Inferior parietal cortex (tissue), 1 donor: Measurements from ENCODE around the gene CRIM1.

Source experiments
- DNase-seq: peaks from one replicate; pipeline ENCODE4 v3.0.0-alpha.2; 2016; ENCODE audit errors: extremely low spot score

Gene CRIM1

DNA sequence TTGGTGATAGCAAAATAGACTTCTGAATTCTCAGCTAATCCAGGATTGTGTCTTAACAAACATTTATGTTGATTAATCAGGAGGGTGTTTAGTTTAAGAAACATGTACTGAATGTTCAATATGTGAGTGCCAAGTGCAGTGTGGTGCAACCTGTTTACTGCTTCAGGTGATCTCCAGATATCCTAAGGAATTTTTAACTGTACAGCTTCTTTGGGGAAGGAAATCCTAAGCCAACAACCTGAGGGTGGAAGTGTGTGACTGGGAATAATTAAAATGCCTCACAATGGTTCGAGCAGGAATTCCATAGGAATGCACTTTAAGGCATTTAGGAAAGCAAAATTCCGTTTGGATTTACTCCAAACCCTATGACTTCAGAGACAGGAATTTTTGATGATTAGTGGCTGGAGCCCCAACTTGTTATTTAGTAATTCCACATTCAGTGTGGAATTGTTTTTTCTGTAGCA, 16.4 kb downstream of the CRIM1 start:
- no peak for DNase-seq

- no peak for DNase-seq
Measured at GRCh38 chr2:36373149-36373926, 17.8 kb downstream of the CRIM1 start.

DNA sequence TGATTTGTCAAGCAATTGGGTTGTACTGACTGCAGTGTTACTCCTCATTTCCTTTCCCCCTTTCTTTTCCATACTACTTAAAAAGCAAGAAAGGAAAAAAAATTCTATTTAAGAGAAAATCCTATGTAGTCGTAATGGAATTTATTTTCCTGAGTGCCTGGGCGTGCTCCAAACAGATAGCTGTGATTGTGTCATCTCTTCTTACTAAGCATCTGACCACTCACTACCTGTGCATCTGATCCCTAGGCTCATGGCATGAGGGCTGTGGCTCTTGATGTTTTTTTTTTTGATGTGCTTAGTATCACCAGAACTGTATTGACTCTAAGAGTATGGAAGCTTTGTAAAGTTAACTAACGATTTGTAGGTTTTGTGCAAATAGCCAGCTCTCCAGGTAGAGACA, 19.0 kb downstream of the CRIM1 start:
- DNase-seq, result no peak

- peak; percentile 50 for DNase-seq
Measured at GRCh38 chr2:36376319-36376765, 20.8 kb downstream of the CRIM1 start.

DNA sequence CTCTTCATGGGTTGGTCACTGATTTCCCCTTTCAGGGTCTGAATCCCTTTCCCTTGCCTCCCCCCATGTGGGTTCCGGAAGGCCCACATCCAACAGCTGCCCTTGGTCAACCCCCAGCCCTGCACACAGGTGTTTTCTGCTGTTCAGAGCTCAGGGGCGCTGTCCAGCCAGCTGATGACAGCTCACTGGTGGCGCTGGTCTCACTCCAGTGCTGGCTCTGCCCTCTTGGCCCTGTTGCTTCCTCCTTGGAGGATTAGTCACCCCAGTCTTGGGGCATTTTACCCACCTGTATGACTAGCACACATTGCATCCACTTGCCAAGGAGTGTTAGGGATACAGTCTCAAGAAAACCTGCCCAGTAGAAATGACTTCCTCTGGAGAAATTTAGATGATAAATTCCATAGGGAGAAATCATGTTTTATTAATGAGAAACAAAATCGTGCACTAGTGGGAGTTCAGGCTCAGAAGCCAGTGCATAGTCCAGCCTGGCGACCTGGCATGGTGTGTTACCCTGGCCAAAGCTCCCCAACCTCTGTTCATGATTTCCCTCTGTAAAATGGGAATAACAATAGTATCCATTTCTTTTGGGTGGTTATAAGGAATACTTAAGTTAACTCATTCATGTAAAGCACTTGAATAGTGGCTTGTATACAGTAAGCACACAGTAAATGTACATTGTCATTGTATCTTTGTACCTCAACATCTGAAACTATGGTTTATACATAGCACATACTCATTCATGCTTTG, 21.6 kb downstream of the CRIM1 start:
- no peak for DNase-seq

GRCh38 chr2:36379710-36380448, 24.3 kb downstream of the CRIM1 start:
- DNase-seq, result no peak

GRCh38 chr2:36380624-36381481, 25.3 kb downstream of the CRIM1 start:
- DNase-seq, result no peak

DNA sequence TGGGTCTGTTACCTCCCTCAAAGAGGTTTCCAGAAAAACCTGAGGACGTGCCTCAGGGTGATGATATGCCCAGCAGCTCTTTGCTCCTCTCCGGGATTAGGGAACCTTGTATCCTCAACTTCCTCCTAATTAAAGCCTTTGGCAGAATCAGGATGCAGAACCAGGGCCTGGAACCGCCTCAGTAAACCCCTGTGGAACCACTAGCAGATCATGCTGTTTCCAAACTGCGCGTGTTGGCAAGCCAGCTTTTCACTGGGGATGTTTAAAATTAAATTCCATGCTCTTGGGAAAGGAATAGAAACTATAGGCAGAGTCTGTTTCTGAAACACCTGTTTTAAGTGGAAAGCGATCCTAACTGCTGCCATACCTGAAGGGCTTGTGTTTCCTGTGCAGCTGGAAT, 26.4 kb downstream of the CRIM1 start:
- no peak for DNase-seq

DNA sequence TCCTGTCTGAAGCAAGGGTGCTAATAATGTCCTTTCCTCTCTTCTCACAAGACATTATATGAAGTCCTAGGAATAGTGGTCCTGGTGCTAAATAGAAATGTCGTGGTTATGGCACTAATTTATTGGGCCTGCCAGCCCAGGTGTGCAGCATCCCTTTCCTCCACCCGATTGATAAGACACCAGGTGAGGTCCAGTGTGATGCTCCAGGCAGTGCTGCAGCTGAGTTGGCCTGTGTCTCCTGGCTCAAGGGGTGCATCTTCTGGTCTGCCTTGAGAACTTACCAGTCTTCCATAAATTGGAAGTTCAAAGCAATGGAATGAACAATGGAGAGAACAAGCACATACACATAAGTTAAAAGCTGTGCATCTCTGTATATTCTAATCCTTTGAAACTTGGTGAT, 26.9 kb downstream of the CRIM1 start:
- DNase-seq, result no peak

- DNase-seq, result no peak
Measured at GRCh38 chr2:36383726-36384125, 28.1 kb downstream of the CRIM1 start.

DNA sequence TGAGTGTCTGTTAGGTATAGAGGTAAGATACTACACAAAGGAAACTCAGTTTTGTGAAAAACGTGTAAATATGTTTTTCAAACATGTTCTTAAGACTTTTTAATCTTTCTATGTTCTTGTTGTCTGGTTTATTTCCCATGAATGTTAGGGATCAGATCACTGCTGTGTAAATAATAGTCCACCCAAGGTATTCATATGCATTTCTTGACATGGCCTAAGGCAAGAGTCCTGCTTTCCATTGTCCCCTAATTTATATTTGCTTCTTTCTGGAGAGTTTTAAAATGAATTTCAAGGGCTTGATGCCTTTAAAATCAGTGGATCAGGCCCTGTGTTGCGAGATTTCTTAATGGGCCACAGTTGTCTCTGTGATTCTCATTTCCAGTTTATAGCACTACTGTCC, 28.9 kb downstream of the CRIM1 start:
- no peak for DNase-seq

- no peak for DNase-seq
Measured at GRCh38 chr2:36385603-36386002, 30.0 kb downstream of the CRIM1 start.

GRCh38 chr2:36387258-36387916, 31.8 kb downstream of the CRIM1 start:
- DNase-seq, result no peak

GRCh38 chr2:36388472-36388871, 32.9 kb downstream of the CRIM1 start:
- DNase-seq, result no peak

GRCh38 chr2:36389091-36389564, 33.5 kb downstream of the CRIM1 start:
- DNase-seq, result no peak

GRCh38 chr2:36389577-36389976, 34.0 kb downstream of the CRIM1 start:
- DNase-seq, result no peak

DNA sequence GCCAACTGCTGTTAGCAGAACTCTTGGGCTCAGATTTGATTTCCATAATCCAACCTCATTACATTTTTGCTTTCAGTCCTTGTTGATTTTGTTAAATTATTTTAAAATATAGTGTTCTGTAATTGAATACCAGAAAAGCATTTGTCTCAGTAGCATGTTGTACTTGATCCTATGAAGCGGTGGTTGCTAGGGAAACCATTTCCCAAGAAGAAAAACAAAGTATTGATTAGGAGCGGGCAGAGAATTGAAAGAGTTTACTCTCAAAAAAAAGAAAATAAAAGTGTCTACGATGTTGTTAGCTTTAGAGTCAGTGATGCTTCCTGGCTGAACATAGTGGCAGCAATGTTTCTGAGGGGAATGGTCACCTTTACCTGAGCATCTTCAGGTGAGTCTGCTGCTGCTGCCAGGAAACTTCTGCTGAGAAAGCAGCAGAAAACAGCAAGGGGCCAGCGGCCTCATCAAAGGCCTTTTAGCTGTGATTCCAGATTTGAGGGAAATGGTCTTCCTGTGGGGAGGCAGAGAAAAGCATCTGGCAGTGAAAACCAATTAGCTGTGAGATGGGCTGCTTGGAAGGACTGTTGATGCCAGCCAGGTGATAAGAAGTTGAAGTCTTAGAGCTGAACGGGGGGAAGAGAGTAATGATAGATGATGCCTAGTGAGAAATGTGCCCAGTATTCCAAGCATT, 37.1 kb downstream of the CRIM1 start:
- DNase-seq, result no peak

- DNase-seq, result no peak
Measured at GRCh38 chr2:36393738-36394256, 38.2 kb downstream of the CRIM1 start.

GRCh38 chr2:36394804-36395203, 39.2 kb downstream of the CRIM1 start:
- no peak for DNase-seq

DNA sequence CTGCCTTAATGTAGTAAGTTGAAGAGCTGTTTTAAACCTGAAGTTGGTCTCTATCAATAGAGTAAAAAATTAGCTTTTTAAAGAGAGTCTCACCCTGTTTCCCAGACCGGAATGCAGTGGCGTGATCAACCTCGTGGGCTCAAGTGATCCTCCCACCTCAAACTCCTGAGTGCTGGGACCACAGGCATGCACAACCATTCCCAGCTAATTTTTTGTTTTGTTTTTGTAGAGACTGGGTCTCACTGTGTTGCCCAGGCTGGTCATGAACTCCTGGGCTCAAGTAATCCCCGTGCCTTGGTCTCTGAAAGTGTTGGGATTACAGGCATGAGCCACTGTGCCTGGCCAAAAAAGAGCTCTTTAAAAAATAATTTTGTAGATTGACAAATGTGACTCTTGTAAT, 40.3 kb downstream of the CRIM1 start:
- no peak for DNase-seq
